ENCODE data around the gene TMCC2.

The TMCC2 gene

GRCh38 chr1:205211169-205211838 lies 16.4 kb upstream of the TMCC2 start, which contains the start of gene DSTYK:
DSTYK (minus strand) TSS chr1:205211702; CDS start chr1:205211535, 167 bp downstream.
- Histone ChIP-seq H3K79me2 (ENCODE audit: low read length) (peaks cover 43% of the 10 kb centered on the region), H4K20me1 (ENCODE audit: insufficient read depth, low read length) (no peaks in the 10 kb centered on the region; the same call in 1 of the 2 replicates), H3K9ac (ENCODE audit: low read length) (peak within 1 kb of the TSS; percentile 82), H3K27ac (ENCODE audit: low read length) (peak within 1 kb of the TSS; percentile 80), H3K4me2 (ENCODE audit: low read depth, low read length) (peak within 1 kb of the TSS; percentile 83), H3K4me1 (ENCODE audit: low read length) (peaks cover 15% of the 10 kb centered on the region), H3K4me3 (ENCODE audit: low read length) (peak within 1 kb of the TSS; percentile 90), H2AFZ (ENCODE audit: low read length) (peak within 1 kb of the TSS; percentile 93), H3K9me2 (replicated peaks; ENCODE audit: insufficient read depth, low read length) (no peaks in the 10 kb centered on the region), H3K36me3 (replicated peaks; ENCODE audit: insufficient read depth, low read length) (no peaks in the 10 kb centered on the region), H3K27me3 (replicated peaks; ENCODE audit: insufficient read depth, low read length) (no peaks in the 10 kb centered on the region; the same call in 1 of the 2 replicates), H3K9me3 (replicated peaks; ENCODE audit: insufficient read depth, low read length) (no peaks in the 10 kb centered on the region), H3F3A (ENCODE audit: insufficient read depth, low read length) (0 out of 2 replicates have a peak, but pooled peaks cover 3% of the 10 kb centered on the region)
- TF ChIP-seq EZH2 (optimal IDR thresholded peaks at IDR 0.05; ENCODE audit: low read depth, low read length) (no peak), EZH2phosphoT487 (IDR thresholded peaks at IDR 0.05; ENCODE audit: low read length) (no peak), CTCF (IDR thresholded peaks at IDR 0.05; ENCODE audit: low read length) (no peak)
- peak; percentile 98 for DNase-seq

- H3K9ac ChIP-seq (ENCODE audit: low read length): peak overlapping the region; percentile 82
- no peaks in the 10 kb centered on the region for H3K36me3 ChIP-seq (replicated peaks; ENCODE audit: insufficient read depth, low read length)
- H2AFZ ChIP-seq (ENCODE audit: low read length): peak overlapping the region; percentile 93
- no peaks in the 10 kb centered on the region for H3K9me2 ChIP-seq (replicated peaks; ENCODE audit: insufficient read depth, low read length)
- peak overlapping the region; percentile 83 for H3K4me2 ChIP-seq (ENCODE audit: low read depth, low read length)
- TF ChIP-seq EZH2phosphoT487 (IDR thresholded peaks at IDR 0.05; ENCODE audit: low read length) (no peak), CTCF (IDR thresholded peaks at IDR 0.05; ENCODE audit: low read length) (no peak), EZH2 (optimal IDR thresholded peaks at IDR 0.05; ENCODE audit: low read depth, low read length) (no peak)
- peak overlapping the region; percentile 80; the same call in 1 of the 2 replicates for H3K27ac ChIP-seq (ENCODE audit: low read length)
- H3K79me2 ChIP-seq (ENCODE audit: low read length): peaks cover 38% of the 10 kb centered on the region
- no peaks in the 10 kb centered on the region; the same call in 1 of the 2 replicates for H4K20me1 ChIP-seq (ENCODE audit: insufficient read depth, low read length)
- H3F3A ChIP-seq (ENCODE audit: insufficient read depth, low read length): 0 out of 2 replicates have a peak, but pooled peaks cover 3% of the 10 kb centered on the region
- H3K27me3 ChIP-seq (replicated peaks; ENCODE audit: insufficient read depth, low read length): no peaks in the 10 kb centered on the region; the same call in 1 of the 2 replicates
- H3K4me1 ChIP-seq (ENCODE audit: low read length): peaks cover 15% of the 10 kb centered on the region
- DNase-seq: no peak
- no peaks in the 10 kb centered on the region for H3K9me3 ChIP-seq (replicated peaks; ENCODE audit: insufficient read depth, low read length)
- peak overlapping the region; percentile 90 for H3K4me3 ChIP-seq (ENCODE audit: low read length)
Measured at GRCh38 chr1:205211839-205212536, 15.8 kb upstream of the TMCC2 start.

- Histone ChIP-seq H4K20me1 (ENCODE audit: insufficient read depth, low read length) (no peaks in the 10 kb centered on the region), H3K4me3 (ENCODE audit: low read length) (no peak overlapping the region), H3K27ac (ENCODE audit: low read length) (no peak overlapping the region), H3F3A (ENCODE audit: insufficient read depth, low read length) (0 out of 2 replicates have a peak, but pooled peaks cover 3% of the 10 kb centered on the region), H3K36me3 (replicated peaks; ENCODE audit: insufficient read depth, low read length) (no peaks in the 10 kb centered on the region), H3K9ac (ENCODE audit: low read length) (no peak overlapping the region), H3K27me3 (replicated peaks; ENCODE audit: insufficient read depth, low read length) (no peaks in the 10 kb centered on the region; the same call in 1 of the 2 replicates), H2AFZ (ENCODE audit: low read length) (no peak overlapping the region), H3K9me2 (replicated peaks; ENCODE audit: insufficient read depth, low read length) (no peaks in the 10 kb centered on the region), H3K79me2 (ENCODE audit: low read length) (peaks cover 14% of the 10 kb centered on the region), H3K4me1 (ENCODE audit: low read length) (peaks cover 15% of the 10 kb centered on the region), H3K9me3 (replicated peaks; ENCODE audit: insufficient read depth, low read length) (no peaks in the 10 kb centered on the region), H3K4me2 (ENCODE audit: low read depth, low read length) (no peak overlapping the region)
- TF ChIP-seq EZH2phosphoT487 (IDR thresholded peaks at IDR 0.05; ENCODE audit: low read length) (no peak), CTCF (IDR thresholded peaks at IDR 0.05; ENCODE audit: low read length) (no peak), EZH2 (optimal IDR thresholded peaks at IDR 0.05; ENCODE audit: low read depth, low read length) (no peak)
- DNase-seq: no peak
Measured at GRCh38 chr1:205214756-205215155, 13.0 kb upstream of the TMCC2 start.
